Effector CD4-positive, alpha-beta T cell (primary cell): ENCODE measurements around the gene SOBP.
A peak's percentile ranks its signal among the peaks of the same experiment; 100 is the strongest.

Experiments used
- DNase-seq: peaks from one replicate; pipeline ENCODE4 v3.0.0-alpha.2; 2020

The SOBP gene

DNA sequence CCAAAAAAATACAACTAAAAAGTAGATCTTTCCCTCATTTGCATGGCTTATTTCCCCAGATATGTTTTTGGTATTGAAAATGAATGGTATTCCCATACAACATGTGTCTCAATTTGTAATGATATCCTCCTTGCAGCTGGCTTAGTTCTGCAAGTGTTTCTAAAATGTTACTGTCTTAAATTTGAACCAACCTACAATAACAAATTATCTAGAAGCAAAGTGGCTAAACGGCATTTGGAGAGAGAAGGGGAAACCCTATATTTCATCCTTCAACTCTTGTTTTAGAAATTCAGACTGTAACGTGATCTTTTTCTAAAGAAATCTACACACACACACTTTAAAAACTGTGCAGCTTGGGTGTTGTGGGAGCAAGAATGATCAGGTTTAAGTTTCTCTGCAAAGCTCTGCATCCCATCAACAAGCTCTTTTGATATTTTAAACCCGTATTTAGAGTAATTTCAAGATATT lies 153.0 kb downstream of the SOBP start:
- no peak for DNase-seq

DNA sequence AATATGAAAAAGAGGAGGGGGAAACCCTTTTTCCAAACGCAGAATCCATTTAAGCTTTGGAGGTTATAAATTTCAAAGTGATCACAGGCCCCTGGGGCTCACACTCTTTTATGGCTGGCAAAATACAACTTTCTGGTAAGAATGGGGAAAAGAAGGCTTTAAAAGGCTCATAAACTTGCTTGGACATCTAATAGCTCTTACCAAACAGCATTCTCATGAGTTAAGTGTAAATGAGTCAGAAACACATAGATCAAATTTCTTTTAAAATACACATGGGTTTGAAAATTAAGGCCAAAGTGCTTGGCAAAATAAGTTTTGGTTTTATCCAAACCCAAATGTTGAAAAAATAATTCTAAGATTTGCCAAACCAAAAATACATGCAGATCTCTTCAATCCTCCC lies 154.6 kb downstream of the SOBP start:
- no peak for DNase-seq

DNA sequence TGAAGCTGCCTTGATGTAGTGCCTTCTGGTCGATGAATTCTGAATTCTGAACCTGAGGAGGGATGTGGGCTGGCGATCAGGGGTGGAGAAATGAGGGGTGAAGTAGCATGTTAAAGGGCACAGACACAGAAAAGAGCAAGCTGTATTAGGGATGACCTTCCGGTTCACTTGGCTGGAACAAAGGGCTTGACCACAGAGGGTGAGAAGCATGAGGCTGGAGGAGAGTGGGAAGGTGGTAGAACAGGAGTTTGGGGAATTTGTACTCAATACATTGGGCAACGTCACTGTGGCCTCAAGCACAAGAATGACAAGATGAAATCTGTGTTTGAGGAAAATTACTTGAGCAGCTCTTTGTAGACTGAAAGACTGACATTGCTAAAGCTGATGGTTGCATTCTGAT lies 155.8 kb downstream of the SOBP start:
- DNase-seq: no peak

DNA sequence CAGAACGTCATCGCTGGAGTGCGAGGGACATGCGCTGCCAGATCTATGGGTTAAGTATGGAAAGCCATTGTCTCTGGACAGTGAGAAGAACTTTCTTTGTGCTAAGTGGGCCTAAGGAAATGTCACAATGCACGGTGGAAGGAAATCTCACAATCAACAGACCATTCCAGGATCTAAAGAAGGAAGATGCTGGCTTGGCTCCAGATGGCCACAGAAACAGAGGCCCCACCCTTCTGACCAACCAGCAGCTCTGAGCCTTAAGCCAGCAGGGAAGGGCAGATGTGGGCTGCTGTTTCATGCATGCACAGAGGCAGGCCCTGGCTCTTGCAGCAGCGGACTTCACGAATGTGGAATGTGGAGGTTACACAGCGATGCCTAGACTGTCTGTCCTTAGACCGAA lies 156.3 kb downstream of the SOBP start:
- no peak for DNase-seq

DNA sequence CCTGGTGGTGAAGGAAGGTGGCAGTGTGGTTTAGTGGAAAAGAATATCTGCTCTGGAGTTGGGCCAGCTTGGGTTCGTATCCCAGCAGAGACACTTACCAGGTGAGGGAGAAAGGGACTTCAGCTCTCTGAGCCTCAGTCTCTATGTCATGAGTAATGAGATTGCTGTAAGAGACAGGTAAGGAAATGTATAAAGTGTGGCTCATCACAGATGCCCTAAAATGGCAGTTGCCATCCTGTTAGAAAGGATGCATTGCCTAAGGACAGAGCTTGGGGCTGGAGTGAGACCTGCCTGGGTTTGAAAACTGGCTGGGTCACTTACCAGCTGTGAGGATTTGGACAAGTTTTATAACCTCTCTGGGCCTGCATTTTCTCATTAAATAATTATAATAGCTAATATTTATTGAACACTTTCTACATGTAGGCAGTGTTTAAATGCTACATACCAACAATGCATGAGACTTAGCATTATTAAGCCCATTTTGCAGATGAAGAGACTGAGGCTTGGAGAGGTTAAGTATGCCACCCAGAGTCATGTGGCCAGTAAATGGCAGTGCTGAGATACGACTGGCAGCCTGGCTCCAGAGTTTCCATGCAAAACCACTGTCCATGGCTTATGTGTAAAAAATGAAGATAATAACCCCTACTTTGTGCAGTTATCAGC lies 157.0 kb downstream of the SOBP start:
- no peak for DNase-seq

DNA sequence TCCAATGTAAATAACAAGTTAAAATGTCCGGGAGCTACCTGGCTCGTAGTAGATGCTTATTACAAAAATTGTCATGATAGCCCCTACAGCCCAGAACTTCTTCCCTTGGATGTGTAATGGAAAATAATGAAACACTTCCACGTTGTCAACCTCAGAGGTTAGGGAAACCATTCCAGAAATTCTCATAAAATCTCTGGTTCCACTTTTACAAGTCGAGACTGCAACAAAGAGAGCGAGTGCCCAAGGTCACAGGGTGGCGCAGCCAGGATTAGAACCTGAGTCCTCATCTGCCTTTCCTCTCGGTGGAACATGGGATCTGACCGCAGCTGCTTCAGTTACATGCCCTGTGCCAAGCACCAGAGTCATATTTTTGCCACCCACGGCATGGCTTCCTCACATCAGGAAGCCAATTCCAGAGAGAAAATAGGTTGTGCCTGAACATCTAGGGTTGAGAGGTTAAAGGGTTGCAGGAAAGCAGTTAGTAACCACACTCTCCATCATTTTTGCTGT lies 157.6 kb downstream of the SOBP start:
- no peak for DNase-seq

DNA sequence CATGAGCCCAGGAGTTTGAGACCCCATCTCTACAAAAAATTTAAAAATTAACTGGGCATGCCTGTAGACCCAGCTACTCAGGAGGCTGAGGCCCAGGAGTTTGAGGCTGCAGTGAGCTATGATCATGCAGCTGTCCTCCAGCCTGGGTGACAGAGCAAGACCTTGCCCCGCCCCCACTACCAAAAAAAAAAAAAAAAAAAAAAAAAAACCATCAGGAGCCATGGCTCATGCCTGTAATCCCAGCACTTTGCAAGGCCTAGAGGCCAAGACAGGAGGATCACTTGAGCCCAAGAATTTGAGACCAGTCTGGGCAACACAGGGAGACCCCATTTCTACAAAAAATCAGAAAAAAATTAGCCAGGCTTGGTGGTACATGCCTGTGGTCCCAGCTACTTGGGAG lies 159.1 kb downstream of the SOBP start:
- no peak for DNase-seq

DNA sequence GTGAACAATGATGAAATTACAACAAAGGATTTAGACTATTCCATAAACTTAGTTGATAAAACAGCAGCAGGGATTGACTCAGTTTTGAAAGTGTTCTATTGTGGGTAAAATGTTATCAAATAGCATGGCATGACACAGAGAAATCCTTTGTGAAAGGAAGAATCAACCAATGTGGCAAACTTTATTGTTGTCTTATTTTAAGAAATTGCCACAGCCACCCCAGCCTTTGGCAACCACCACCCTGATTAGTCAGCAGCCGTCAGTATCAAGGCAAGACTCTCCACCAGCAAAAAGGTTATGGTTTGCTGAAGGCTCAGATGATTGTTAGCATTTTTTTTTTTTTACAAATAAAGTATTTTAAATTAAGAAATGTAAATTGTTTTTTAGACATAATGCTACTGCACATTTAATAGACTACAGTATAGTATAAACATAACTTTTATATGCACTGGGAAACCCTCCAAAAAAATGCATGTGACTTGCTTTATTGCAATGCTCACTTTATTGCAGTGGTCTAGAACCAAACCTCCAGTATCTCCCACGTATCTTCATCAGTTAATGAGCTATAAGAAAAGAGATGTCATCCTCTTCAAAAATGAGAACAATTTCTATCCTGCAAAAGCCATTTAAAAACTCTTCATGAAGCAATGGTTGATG lies 162.7 kb downstream of the SOBP start:
- no peak for DNase-seq

DNA sequence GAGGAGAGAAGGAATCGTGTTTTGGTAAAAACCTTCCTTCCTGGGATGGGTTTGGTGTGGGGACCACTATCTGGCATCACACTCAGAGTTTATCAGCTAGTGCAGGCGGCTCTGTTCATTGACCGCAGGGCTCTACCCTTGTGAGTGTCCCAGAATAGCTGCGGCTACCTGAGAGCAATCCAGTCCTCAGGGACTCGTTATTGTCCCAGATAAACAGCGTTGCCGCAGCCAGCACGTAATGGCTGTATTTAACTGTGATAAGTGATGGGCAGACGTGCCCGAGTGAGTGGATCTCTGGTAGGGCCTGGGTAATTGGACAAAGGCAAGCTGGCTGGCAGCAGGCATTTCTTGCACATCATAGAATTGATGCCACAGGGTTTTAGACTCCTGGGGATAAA lies 163.3 kb downstream of the SOBP start:
- DNase-seq: no peak

DNA sequence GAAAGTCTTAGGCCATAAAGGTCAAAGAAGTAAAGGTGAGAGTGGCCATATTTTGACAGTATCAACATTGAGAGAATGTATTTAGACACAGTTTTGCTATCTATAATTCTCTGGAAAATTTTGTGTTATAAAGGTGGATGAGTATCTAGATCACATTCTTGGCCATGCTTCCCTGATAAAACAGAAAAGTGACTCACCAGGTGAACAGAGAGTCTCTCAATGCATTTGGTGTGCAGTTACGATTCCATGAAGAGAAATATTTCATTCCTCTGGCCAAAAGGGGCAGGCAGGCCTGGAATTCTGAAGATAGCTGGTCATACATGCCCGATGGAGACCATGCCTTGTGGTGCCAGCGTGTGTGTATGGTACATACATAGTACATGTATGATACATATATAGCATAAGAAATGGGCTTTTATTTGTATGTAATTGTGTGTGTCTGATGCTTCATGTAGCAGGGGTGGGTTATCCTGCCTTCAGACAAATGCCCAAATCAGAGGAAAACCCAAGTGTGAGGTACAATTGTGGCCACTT lies 164.0 kb downstream of the SOBP start:
- DNase-seq: no peak

DNA sequence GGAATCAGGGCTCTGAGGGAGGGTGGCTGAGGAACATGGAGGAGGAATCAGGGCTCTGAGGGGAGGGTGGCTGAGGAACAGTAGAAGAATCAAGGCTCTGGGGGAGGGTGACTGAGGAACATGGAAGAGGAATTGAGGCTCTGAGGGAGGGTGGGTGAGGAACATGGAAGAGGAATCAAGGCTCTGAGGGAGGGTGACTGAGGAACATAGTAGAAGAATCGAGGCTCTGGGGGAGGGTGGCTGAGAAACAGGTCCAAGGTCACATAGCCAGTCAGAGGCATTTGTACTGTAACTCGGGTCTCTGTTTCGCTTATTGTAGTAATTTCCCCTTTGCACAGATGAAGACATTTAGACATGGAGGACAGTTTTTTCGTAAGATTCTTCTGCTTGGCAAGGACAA lies 164.8 kb downstream of the SOBP start:
- no peak for DNase-seq

DNA sequence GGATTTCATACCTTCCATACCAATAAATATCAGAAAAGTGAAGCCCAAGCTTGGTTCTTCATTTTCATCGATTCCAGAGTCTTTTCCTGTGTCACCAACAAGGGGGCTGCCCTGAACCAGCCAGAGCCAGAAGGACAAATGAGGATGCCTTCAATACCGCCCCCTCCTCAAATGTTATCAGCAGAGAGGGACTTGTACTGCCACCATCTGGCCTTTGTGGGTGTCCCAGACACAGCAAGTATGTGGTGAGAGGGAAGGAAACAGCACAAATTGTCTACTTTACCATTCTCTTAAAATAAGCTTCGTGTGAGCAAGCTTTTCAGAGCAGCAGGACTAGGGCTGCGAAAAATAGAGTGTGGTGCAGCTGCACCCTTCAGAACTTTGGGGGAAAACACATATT lies 165.3 kb downstream of the SOBP start:
- no peak for DNase-seq

DNA sequence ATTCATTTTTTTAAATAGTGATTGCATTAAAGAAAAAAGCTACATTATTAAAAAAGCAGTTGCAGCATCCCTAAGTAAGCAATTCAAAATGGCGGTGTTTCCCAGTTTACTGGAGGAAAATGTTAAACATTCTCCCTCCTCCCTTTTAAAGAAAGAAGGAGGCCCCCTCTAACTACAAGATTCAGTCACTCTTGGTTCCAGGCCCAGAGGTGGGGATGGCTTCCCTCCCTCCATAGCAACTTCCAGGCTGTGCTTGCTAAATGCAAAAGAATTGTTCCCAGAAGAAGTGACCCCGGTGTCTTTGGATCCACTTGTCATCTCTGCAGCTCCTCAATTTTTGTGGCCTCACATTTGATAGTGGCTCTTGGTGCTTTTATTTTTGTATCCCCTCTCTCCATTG lies 165.9 kb downstream of the SOBP start:
- DNase-seq: no peak

DNA sequence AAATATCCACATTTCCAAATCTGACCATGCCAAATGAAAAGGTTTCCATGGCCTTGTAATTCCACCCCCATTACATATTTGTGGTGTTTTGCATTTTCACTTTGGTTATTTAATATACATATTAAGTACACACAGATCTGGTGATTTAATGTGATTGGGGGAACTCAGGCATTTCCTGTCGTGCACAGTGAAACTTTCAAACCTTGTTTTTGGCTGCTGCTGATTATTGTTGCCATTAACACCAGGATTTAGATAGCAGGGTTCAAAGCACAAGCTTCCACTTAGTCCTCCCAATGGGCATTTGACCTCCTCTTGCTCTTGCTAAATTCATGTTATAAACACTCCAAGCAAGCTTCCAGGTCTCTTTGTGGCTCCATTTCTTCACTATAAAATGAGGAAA lies 166.5 kb downstream of the SOBP start:
- no peak for DNase-seq

DNA sequence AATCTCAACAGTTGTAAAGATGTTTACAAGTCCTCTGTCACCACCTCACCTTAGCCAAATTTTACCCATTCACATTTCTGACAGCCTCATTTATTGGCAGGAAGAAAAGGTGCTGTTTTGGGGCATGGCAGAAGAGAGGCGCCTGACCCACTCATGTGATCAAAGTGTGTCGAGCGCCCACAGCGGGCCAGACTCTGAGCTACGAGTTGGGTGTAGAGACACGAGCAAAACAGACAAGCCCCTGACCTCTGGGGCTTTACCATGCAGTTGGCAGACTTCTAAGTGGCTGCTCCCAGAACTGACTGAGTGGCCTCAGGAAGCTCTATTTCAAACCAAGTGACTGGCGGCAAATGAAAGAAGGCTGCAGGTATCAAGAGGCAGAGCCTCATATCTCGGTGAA lies 167.0 kb downstream of the SOBP start:
- DNase-seq: no peak

DNA sequence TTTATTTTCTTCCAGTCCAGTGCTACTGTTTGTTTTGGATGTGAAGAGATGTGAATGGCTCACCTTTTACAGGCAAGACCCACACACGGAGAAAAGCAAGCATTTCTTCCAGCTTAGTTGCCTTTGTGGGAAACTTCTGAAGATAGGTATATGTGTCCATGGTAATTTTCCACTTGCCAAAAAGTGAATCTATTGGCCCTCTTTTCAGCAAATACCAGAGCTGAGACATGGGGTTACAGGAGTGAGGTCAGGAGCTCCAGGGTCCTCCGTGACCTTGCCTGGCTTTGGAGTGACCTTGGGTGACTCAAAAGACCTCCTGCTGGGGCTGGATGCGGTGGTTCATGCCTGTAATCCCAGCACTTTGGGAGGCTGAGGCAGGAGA lies 167.4 kb downstream of the SOBP start:
- DNase-seq: no peak

DNA sequence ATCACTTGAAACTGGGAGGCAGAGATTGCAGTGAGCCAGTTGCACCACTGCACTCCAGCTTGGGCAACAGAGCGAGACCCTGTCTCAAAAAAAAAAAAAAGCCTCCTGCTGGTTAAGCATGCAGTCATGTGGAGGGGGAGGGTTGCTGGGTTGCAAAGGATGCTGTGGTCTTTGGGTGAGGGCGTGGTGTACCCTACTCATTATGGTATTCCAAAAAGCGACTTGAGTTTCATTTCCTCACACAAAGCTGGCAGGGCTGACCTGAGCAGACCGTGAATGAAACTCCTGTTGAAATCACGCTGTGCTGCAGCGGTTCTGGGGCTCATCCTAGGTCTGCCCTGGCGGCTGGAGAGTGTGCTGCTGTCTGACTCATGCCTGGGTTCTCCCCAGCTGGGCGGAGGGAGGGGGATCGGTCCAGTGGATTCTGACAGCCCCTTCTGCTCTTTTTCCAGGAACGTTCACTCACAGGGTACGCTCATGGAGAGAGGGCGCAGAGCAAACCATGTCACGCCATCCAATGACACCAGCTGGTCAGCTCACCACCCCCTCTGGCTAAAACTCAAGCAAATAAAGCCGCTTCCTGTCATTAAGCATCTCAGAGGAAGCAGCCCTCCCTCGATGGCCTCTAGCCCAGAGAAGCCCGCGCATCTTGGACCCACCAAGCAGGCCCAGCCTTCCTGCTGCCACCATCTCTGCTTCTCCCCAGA lies 168.0 kb downstream of the SOBP start:
- peak; percentile 7 for DNase-seq

DNA sequence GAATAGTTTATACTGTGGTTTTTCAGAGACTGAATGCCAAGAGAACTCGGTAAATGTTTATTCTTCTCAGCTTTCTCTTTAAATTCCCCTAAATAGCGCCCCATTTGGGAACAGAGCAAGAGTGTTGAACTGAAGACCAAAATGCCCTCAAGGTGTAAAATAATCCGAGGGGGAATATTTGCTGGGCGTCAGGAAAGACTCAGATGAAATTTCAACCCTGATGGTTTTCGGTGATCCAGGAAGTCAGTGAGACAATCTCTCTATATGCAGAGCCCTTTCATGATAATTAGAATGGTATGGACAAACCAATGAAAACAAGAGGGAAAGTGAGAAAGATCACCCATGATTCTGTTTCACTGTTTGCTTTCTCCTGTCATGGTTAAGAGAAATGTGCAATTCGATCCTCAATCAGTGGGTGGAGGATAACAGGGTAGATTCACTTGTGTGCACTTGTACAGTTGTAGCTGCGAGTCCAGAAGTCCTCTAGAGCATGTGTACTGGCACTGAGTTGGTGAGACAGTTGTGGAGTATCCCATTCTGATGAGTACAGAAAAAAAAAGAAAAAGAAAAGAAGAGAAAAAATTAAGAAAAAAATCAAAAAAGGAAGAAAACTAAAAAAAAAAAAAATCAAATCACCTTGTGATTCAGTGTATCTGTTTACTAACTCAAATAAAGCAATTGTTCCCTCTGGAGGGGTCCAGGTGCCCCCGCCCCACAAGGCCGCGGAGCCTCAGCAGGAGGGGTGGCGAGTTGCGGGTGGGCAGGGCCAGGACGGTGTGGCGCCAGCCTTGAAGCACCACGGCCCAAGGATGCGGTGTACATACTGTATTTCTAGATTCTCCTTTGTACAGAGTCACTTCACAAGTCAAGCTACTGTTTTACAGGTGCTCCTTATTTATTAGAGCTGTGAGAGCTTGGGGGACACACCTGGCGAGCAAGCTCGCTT lies 169.3 kb downstream of the SOBP start:
- DNase-seq: no peak

DNA sequence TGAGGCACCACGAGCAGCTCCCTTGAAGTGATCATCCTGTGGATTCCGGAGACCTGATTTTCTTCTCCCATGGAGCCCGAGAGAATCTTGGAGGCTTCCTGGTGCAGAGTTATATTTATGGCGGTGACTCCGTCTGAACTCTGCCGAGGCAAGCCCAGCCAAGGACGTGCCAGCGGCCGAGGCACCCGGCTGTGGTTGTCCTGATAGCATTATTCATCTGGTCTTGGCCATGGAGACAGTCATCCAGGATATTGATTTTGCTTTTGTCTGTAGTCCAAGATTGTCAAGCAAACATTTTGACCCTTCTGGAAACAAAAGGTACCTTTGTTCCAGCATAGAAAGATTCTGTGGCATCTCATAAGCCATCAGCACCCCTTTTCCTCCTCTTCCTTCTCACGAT lies 170.9 kb downstream of the SOBP start:
- DNase-seq: no peak

DNA sequence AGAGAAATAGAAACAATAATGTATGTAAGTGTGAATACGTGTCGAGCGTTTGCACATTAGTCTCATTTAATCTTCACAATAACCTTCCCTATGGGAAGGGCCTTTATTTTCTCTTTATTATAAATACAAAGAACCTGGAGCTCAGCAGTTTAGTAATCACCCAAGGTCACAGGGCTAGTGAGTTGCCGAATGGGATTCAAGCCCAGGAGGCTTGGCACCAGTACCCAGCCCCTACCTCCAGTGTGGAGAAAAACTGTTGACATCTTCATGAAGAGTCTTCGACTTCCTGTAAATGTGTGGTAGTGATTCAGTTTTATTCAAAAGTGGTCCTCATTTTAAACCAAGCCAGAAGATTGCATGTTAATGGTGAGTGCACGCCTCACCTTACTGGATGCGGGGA lies 171.4 kb downstream of the SOBP start:
- no peak for DNase-seq

DNA sequence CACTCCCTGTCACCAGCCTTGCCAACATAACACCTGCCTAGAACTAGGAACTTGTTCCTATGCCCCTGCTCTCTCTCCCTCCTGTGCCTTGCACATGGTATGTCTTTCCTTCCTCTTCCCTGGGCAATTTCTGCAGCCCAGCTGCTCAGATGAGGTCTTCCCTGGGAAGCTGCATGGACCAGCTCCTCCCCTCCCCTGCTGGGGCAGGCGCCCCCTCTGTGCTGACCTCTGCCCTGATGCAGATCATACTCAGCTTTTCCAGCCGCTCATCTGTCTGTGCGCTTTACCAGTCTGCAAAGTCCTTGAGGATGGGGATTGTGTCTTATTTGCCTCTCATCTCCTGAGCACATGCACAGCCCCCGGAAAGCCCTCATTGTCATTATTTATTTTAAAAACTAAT lies 172.4 kb downstream of the SOBP start:
- no peak for DNase-seq

DNA sequence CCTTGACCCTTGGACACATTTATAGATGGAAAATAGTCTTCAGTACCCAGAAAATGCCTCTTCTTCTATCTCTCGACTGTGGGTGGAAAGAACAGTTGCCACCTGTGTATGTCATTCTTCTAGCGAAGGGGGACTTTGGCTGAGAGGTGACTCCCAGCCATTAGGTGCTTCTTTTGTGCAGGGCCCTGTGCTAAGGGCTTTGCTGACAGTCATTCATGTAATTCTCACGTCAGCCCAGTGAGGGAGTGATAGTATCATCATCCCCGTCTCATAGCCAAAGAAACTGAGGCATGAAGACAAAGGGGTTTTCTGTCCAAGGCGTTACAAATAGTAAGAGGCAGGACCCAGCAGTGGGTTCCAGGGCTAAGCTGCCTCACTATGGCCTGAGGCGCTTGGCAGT lies 173.4 kb downstream of the SOBP start:
- DNase-seq: no peak

DNA sequence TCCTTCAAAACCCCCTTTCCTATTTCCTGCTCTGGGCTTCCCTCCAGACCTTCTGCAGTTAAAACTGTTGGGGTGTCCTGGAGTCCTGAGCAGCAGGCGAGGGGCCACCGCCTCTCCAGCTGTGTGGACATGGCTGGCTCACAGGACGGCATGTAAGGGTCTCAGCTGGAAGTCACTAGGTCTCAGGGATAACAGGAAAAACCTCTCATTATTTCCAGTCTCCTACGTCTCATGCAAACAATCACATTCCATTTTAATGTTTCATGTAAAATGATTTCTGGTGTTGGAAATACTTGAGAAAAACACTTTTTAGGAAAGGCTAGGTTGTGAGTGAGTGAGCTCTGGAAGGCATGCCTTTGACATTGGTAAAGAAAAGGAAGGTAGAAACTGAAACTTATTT lies 175.5 kb downstream of the SOBP start:
- no peak for DNase-seq
